DOHH2 (cell line): ENCODE measurements around the gene DAO.

Source experiments
- EZH2phosphoT487 ChIP-seq: fragments of 200-600 bp; sonication (generic); IDR thresholded peaks from 2 replicates; pipeline ENCODE4 v1.6.1; 2017; ENCODE audit warnings: borderline replicate concordance, mild to moderate bottlenecking, antibody characterized with exemption, low read length, moderate library complexity, mixed read lengths
- TF ChIP-seq, protein P1 (sequence below): fragments of 200-600 bp; sonication (generic); IDR thresholded peaks from one replicate; pipeline ENCODE4 v1.5.1; 2014; ENCODE audit warnings: antibody characterized with exemption, mild to moderate bottlenecking, low read depth, low read length; ENCODE audit not compliant: poor library complexity, severe bottlenecking

DNA sequence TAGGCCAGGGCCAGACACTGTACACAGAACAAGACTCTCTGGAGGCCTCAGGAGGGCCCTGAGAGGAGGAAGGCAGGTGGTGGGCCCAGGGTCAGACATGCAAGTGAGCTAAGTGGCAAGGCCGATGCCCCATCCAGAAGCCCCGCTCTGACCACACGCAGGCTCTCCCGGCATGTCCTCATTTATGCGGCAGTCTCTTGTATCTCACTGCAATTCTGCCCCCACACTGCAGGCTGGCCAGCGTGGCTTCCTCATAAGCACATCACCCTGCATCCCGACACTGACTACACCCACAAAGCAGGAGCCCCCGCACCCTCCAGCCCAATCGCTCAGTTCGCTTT is 40.0 kb upstream of the DAO start:
- TF ChIP-seq, protein P1, sequence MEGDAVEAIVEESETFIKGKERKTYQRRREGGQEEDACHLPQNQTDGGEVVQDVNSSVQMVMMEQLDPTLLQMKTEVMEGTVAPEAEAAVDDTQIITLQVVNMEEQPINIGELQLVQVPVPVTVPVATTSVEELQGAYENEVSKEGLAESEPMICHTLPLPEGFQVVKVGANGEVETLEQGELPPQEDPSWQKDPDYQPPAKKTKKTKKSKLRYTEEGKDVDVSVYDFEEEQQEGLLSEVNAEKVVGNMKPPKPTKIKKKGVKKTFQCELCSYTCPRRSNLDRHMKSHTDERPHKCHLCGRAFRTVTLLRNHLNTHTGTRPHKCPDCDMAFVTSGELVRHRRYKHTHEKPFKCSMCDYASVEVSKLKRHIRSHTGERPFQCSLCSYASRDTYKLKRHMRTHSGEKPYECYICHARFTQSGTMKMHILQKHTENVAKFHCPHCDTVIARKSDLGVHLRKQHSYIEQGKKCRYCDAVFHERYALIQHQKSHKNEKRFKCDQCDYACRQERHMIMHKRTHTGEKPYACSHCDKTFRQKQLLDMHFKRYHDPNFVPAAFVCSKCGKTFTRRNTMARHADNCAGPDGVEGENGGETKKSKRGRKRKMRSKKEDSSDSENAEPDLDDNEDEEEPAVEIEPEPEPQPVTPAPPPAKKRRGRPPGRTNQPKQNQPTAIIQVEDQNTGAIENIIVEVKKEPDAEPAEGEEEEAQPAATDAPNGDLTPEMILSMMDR: no peak
- no peak for TF ChIP-seq EZH2phosphoT487
